Epithelial cell of esophagus (primary cell): Measurements from ENCODE around the gene SGCA.

ENCODE experiments used
- DNase-seq: peaks from one replicate; pipeline ENCODE4 v3.0.0; 2010; ENCODE audit warnings: low read depth
- H3K4me3 ChIP-seq: 2 replicates; pipeline ENCODE4 v1.5.1; 2011; ENCODE audit warnings: mild to moderate bottlenecking, low read length, control low read depth
- TF ChIP-seq, protein P1 (sequence below): IDR thresholded peaks from 2 replicates; pipeline ENCODE4 v1.5.1; 2011; ENCODE audit warnings: low read depth, mild to moderate bottlenecking, low read length, control low read depth, inconsistent platforms; ENCODE audit not compliant: insufficient read depth; ENCODE audit errors: missing control alignments

The SGCA gene

GRCh38 chr17:50165867-50166517, at the start of gene SGCA:
SGCA (plus strand) TSS chr17:50166005; CDS start chr17:50166041, 36 bp downstream.
- H3K4me3 ChIP-seq: no peak within 1 kb of the TSS
- TF ChIP-seq, protein P1, sequence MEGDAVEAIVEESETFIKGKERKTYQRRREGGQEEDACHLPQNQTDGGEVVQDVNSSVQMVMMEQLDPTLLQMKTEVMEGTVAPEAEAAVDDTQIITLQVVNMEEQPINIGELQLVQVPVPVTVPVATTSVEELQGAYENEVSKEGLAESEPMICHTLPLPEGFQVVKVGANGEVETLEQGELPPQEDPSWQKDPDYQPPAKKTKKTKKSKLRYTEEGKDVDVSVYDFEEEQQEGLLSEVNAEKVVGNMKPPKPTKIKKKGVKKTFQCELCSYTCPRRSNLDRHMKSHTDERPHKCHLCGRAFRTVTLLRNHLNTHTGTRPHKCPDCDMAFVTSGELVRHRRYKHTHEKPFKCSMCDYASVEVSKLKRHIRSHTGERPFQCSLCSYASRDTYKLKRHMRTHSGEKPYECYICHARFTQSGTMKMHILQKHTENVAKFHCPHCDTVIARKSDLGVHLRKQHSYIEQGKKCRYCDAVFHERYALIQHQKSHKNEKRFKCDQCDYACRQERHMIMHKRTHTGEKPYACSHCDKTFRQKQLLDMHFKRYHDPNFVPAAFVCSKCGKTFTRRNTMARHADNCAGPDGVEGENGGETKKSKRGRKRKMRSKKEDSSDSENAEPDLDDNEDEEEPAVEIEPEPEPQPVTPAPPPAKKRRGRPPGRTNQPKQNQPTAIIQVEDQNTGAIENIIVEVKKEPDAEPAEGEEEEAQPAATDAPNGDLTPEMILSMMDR: no peak
- no peak for DNase-seq

GRCh38 chr17:50117202-50118051, 48.4 kb upstream of the SGCA start:
- no peak overlapping the region for H3K4me3 ChIP-seq
- TF ChIP-seq, protein P1: peak; percentile 25
- peak; percentile 77 for DNase-seq

DNA sequence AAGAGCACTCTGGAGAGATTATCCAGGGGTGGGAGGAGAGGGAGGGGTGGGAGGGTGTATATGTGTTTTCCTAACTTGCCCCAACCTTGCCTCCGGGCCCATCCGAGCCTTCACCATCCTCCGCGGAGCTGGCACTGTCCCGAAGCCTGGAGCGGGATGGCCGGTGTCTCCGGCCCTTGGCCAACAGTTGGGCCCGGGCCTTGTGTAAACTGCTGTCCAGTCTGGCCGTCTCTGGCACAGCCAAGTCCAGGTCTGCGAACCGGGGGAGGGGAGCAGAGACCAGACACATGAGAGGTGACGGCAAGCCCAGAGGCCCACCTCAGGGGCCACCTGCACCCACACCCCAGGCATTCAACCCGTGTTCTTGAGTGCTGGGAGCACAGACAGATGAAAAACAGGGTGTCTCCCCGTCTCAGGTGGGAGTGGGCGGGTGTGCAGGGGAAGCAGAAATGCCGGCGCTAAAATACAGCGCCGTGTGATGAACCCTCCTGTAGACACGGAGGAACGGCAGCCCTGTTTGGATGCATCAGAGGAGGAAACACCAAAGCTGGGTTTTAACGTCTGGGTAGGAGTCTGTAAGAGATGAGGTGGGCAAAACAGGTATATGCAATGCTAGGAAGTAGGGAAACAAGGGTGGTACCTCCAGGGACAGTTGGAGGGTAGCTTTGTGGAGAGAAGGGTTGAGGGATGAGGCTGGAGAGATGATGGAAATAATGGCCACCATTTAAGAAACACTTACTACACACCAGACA, 47.6 kb upstream of the SGCA start:
- TF ChIP-seq, protein P1: no peak
- DNase-seq: no peak
- H3K4me3 ChIP-seq: no peak overlapping the region

DNA sequence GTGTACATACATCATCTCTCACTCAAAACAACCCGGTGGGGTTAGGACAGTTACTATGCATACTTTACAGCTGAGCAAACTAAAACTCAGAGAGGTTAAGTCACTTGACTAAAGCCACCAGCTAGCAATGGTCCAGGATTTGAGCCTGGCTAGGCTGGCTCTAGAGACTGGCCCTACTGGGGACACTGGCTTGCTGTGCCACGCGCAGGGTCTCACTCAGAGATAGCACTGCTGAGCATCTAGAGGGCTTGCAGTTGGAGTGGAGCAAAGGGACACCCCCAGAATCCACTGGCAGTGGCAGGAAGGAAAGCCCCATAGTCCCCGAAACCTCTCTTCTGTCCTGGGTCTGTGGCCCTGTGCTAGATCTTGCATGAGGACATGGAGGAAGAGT, 47.0 kb upstream of the SGCA start:
- TF ChIP-seq, protein P1: no peak
- no peak for DNase-seq
- H3K4me3 ChIP-seq: no peak overlapping the region

GRCh38 chr17:50120475-50121253, 45.1 kb upstream of the SGCA start:
- no peak overlapping the region for H3K4me3 ChIP-seq
- DNase-seq: no peak
- TF ChIP-seq, protein P1: no peak

GRCh38 chr17:50122945-50123344, 42.9 kb upstream of the SGCA start:
- TF ChIP-seq, protein P1: no peak
- no peak for DNase-seq
- no peak overlapping the region for H3K4me3 ChIP-seq
